ENCODE results near the gene TMEM245. TPM values are rescaled to one million over a fixed set of nuclear protein-coding genes. Genes with fewer than 3 reads are reported as not detected.

TMEM245 gene
- total and polyA plus RNA-seq, 2 of the 13 experiments (the other 11 are each of a cell fraction or from before 2014, with no cell fraction given): 53.5 to 55.4 TPM

- TF ChIP-seq KDM6A (CRISPR knock-in tag; IDR thresholded peaks at IDR 0.05; ENCODE audit: low read depth) (no peak), SMAD9 (CRISPR knock-in tag; IDR thresholded peaks at IDR 0.05) (no peak), ZNF331 (CRISPR knock-in tag; IDR thresholded peaks at IDR 0.05) (no peak), ZNF484 (CRISPR knock-in tag; IDR thresholded peaks at IDR 0.05; ENCODE audit: borderline replicate concordance, low read depth) (no peak), PHF20 (CRISPR knock-in tag; IDR thresholded peaks at IDR 0.05) (no peak), HIC2 (CRISPR knock-in tag; IDR thresholded peaks at IDR 0.05; ENCODE audit: low read depth) (no peak; the same call in 1 of the 2 replicates), ARNT2 (CRISPR knock-in tag; IDR thresholded peaks at IDR 0.05; ENCODE audit: low read depth) (no peak), E2F1 (CRISPR knock-in tag; IDR thresholded peaks at IDR 0.05) (peak; percentile 90; the same call in 1 of the 2 replicates), ZBTB38 (CRISPR knock-in tag; IDR thresholded peaks at IDR 0.05) (no peak; the same call in 1 of the 2 replicates), ARNTL (CRISPR knock-in tag; IDR thresholded peaks at IDR 0.05) (no peak), ZNF354B (CRISPR knock-in tag; IDR thresholded peaks at IDR 0.05) (no peak; the same call in 1 of the 2 replicates), ZMYM4 (CRISPR knock-in tag; IDR thresholded peaks at IDR 0.05) (peak; percentile 75), ZNF773 (CRISPR knock-in tag; IDR thresholded peaks at IDR 0.05; ENCODE audit: borderline replicate concordance) (no peak; the same call in 1 of the 2 replicates), PATZ1 (CRISPR knock-in tag; IDR thresholded peaks at IDR 0.05) (peak; percentile 98), ZNF274 (CRISPR knock-in tag; IDR thresholded peaks at IDR 0.05) (no peak), ZEB1 (IDR thresholded peaks at IDR 0.05; ENCODE audit: insufficient replicate concordance, low read depth) (no peak), TRAFD1 (CRISPR knock-in tag; IDR thresholded peaks at IDR 0.05; ENCODE audit: borderline replicate concordance) (no peak), ARID4A (CRISPR knock-in tag; IDR thresholded peaks at IDR 0.05; ENCODE audit: borderline replicate concordance) (peak; percentile 69)
Observed at GRCh38 chr9:109119439-109120203, at the start of gene TMEM245 (continued).

Data from HepG2 (cell line).